ENCODE data around the gene BRDT. TPM values are rescaled to one million over a fixed set of nuclear protein-coding genes. Genes with fewer than 3 reads are reported as not detected.
"Not testable (repeated sequence)": the region's sequence is repeated elsewhere in the genome, so short reads cannot be mapped to it uniquely, and the experiment has no call there.

The BRDT gene
- total RNA-seq, 1 donor from 2014 or later = not detected

DNA sequence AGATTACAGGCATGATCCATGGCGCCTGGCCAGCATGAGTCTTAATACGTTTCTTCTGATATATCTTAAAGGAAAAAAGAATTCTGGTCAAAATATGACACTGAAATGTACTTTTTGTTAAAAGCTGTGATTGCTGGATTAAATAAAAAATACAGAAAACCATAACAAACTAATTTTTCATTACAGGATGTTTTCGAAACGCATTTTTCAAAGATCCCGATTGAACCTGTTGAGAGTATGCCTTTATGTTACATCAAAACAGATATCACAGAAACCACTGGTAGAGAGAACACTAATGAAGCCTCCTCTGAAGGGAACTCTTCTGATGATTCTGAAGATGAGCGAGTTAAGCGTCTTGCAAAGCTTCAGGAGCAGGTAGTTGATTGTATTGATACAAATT is 30.2 kb downstream of the BRDT start:
- DNase-seq = no peak
- ATAC-seq = no peak
- intact Hi-C loops (cut with micrococcal nuclease) = no loop called here

DNA sequence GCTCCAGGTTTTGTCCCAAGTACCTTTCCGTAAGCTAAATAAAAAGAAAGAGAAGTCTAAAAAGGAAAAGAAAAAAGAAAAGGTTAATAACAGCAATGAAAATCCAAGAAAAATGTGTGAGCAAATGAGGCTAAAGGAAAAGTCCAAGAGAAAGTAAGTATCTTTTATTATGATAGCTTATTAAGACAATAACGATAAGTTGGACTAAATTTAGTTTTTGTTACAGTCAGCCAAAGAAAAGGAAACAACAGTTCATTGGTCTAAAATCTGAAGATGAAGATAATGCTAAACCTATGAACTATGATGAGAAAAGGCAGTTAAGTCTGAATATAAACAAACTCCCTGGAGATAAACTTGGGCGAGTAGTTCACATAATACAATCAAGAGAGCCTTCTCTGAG is 31.5 kb downstream of the BRDT start:
- intact Hi-C loops (cut with micrococcal nuclease) = no loop called here
- ATAC-seq (no peak), DNase-seq (no peak)

DNA sequence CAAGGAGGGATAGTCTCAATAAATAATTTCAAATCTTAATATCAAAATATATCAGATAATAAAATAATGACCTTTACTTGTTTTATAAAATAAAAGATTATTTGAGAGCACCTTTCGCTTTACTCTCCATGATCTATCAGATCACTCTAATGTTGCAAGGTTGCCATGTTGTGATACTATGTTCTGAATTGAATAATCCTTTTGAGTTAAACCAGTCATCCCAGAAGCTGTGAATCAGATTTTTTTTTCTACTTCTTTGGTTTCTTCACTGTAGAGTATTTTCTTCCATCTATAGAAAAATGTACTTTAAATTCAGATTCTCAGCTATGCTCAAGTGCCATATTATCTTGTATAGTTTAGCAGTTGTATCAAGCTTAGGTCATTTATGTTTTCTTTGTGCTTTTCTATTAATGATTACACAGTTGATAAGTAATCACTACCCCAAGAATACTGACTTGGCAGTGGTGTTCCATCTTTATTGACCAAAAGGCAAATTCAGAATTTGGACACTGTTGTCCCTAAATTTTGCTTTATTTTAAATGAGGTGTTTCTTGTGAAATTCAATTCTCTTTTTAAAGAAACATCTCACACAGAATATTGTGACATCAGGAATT is 32.9 kb downstream of the BRDT start:
- DNase-seq = no peak
- intact Hi-C loops (cut with micrococcal nuclease) = no loop called here
- no peak for ATAC-seq

DNA sequence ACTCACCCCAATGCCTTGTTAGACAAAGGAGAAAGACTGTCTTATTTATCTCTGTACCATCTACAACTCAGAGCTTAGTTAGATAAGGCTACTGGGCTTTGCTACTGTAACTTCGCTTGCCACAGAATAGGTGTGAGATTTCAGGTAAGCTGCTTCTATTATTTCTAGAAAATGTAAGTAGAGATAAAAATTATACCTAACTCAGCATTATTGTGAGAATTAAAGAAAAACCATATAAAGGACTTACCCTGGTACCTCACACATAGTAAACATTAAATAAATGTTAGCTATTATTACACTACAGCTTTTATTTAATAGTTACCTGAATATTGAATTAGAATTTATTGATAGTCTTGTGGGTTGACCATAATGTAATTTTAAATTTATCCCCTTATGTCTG is 44.1 kb downstream of the BRDT start:
- intact Hi-C loops (cut with micrococcal nuclease) = no loop called here
- ATAC-seq (no peak), DNase-seq (no peak)

DNA sequence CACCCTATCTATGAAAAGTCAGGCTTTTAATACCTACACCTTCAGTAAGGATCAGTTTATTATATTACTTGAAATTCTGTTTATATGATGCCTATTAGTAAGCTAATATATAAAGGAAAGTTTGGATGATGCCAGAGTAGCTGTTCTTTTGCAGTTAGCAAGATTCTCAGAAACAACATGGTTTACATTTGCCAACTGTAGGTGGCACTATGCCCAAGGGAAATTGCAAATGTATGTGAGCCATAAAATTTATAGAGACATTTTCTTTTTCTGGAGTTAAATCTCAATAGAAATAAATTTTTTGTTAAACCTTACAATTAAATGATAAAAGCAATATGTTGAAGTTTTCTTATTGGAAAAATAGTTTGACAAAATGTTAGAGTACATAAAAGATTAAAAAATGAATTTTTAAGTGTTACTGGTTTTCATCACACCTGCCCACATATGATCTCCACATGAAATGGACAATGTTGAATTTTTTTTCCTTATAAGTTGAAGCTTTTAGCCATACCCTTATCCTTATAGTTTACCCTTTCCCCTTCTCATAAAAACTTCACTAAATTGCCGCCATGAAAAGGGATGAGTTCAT is 48.5 kb downstream of the BRDT start:
- ATAC-seq = no peak
- no peak for DNase-seq
- intact Hi-C loops (cut with micrococcal nuclease) = no loop called here

DNA sequence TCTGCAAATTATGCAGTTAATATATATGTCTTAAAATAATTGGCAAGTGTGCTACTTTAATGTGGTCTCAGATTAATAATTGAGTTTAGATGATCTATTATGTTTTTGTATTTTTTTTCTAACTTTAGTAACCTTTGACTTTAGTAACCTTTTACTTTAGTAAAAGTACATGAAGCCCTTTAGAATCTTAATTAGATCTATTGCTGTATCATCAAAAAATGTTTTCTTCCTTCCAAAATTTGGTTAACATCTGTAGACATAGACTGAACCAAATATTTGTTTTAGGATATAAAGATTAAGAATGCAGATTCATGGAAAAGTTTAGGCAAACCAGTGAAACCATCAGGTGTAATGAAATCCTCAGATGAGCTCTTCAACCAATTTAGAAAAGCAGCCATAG is 54.9 kb downstream of the BRDT start:
- ATAC-seq = no peak
- DNase-seq = no peak
- intact Hi-C loops (cut with micrococcal nuclease) = no loop called here

DNA sequence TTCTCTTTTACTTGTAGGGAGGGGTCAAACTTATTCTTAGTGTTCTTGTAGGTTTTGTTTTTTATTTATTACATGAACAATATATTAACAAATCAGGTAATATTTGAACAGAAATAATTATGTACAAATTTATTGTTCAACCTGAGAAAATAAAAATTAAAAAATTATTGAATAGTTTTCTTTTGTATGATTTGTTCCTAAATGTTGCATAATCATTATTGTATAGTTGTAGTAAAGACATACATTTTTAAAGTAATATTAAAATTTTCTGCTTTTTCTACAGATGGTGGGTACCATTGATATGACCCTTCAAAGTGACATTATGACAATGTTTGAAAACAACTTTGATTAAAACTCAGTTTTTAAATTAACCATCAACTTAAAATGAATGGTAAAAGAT is 64.7 kb downstream of the BRDT start:
- ATAC-seq (no peak), DNase-seq (no peak)
- intact Hi-C loops (cut with micrococcal nuclease) = no loop called here

DNA sequence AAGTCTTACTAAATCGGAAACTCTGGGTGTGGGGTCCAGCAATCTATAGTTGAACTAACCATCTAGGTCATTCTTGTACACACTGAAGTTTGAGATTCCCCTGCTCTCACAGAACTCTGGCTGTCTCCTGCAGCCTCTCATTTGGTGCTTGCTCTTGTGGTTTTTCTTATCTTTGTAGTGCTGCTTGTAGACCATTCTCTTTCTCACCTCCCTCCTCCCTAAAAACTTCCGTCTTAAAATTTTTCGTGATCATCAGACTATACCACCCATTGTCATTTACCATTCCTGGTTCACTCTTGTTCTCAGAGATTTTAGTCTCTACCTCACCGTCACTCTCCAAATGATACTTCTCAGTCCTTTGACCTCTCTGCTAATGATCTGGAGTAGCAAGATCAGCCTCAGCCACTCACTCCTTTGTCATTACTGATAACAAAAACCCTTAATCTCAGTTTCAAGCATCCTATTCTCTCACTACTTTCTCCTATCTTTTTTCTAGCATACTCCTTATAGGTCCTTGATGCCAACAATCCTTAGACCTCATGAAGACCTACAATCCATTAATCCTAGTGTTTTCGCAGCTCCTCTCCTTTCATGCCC is 67.6 kb downstream of the BRDT start:
- ATAC-seq (no peak), DNase-seq (no peak)
- intact Hi-C loops (cut with micrococcal nuclease) = no loop called here

DNA sequence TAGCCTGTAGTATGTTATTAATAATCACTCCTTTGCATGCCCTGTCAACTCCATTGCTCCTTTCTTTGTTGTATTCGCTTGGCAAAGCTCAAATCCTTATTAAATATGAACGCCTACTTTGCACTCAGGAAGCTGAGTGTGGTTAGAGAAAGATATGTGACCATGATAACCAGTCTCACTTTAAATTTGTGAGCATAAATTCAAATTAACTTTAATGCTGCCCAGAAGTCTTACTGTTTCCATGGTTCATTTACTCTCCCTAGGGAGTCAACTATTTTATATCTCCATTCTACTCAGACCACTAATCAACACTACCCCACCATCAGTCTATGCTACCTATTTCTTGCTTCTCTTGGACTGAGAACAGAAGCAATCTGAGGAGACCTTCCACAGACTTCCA is 68.5 kb downstream of the BRDT start:
- no peak for ATAC-seq
- intact Hi-C loops (cut with micrococcal nuclease) = no loop called here
- DNase-seq = no peak

DNA sequence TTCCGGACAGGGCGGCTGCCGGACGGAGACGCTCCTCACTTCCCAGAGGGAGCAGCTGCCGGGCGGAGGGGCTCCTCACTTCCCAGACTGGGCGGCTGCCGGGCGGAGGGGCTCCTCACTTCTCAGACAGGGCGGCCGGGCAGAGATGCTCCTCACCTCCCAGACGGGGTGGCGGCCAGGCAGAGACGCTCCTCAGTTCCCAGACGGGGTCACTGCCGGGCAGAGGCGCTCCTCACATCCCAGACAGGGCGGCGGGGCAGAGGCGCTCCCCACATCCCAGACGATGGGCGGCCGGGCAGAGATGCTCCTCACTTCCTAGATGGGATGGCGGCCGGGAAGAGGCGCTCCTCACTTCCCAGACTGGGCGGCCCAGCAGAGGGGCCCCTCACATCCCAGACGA is 76.8 kb downstream of the BRDT start:
- ATAC-seq; DNase-seq; intact Hi-C loops (cut with micrococcal nuclease): not testable (repeated sequence)

DNA sequence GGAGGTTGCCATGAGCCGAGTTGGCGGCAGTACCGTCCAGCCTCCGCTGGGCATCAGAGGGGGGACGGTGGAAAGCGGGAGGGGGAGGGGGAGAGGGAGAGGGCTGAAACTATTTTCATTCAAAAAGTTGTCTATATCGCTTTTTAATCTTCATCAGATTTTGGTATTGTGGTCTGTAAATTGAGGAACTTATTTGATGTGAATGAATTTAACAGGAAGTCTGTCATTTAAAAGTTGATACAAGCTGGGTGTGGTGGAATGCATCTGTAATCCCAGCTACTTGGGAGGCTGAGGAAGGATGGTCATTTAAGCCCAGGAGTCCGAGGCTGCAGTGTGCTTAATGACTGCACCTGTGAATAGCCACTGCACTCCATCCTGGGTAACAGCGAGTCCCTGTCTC is 77.6 kb downstream of the BRDT start:
- DNase-seq (no peak), ATAC-seq (no peak)
- intact Hi-C loops (cut with micrococcal nuclease) = no loop called here

DNA sequence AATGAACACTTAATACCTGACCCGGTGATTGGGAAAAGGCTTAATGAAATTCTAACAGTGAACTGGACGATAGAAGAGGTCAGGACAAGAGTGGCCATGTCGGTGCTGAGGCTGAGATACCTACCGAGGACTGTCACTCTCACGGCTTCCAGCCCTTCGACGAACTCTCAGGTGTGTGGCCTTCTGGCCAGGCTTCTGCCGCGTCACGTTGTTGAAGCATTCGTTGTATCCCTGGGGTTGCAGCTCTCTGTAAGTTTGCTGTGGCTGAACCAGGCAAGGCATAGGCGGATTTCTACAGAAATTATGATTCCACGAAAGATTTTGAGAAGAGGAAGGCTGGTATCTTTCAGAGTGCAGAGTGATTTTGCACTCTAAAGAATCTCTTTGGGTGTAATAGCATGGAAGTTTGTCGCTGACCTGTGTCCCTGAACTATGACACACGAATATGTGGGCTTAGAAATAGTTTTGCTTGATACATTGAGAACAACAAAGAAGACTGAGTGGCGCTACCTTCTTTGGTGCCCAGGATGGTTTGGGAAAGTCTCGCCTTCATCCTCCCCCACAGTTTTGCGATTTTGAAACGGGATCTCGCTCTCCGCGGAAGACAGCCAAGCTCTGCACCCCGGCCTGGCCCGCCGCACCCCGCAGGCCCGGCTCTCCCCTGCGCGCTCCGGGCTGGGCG is 80.2 kb downstream of the BRDT start:
- DNase-seq (no peak), ATAC-seq (no peak)
- intact Hi-C loops (cut with micrococcal nuclease) = no loop called here

DNA sequence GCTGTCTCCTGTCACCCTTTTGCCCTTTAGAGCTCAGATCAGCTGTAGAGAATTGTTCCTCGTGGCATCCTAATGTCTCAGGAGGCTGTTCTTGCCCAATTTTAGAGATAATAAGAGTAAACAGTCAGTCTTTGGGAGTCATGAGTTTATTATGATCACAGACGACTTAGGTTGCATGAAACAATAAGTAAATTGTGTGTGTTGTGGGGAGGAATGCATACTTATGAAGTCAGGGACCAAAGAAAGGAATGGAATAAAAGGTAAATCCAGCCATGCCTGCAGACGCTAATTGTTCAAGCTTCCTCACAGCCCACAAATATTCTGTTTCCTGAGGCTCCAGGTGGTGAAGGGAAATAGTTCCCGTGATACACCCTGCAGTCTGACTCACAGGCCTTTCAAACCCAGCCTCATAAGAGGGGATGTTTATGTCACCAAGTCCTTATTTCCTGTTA is 81.5 kb downstream of the BRDT start:
- intact Hi-C loops (cut with micrococcal nuclease) = no loop called here
- ATAC-seq = no peak
- DNase-seq = no peak

DNA sequence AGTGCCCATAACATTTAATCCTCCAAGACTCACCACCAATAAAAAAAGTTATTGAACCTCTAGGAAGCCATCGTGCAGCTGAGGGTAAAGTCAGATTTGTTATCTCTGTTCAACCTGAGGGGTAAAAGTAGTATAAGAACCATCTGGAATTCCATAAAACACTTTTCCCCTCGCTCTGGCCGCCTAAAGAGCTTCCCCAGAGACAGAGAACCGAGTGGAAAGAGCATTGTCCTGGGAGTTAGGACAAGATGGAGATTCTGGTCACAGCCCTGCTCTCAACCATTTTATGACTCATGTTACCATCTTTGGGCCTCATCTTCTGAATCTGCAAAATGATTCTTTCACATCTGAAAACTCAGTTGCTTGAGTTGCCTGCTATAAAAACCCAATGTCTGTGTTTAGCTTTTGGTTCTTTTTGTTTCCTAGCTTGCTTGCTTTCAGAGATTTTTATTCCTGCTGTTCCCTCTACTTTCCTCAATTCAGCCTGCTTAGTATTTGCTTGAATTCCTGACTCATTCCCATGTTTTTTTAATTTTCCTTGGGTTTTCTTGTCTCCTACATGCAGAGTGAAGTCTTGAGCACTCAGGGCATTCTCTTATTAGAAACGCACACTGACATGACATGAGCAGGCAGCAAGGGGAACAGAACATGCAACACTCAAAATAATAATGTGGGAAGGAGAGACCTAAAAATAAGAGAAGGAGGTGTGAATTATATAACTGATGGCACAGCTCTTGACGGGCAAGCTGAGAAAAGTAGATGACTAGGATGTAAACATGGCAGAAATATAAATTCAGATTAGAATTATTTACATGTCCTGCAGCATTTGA is 82.3 kb downstream of the BRDT start:
- ATAC-seq (no peak), DNase-seq (no peak)
- intact Hi-C loops (cut with micrococcal nuclease) = no loop called here

DNA sequence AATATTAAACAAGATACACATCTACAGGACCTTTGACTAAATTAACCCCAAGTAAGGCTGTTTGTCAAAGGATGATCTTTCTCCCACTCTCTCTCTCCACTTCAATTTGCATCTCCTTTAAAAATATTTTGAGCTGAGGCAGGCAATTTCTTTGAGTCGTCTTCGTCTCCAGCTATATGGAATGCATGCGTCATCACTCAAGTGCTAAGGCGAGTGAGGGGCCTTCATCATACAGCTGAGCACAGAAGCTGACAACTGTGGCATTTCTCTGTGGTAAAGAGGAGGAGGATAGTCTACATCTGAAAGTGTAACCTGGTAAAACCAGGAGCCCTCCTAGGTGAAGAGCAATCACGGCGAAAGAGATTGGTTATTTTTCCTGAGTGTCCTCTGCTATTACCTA is 88.2 kb downstream of the BRDT start:
- DNase-seq (no peak), ATAC-seq (no peak)
- intact Hi-C loops (cut with micrococcal nuclease) = no loop called here

DNA sequence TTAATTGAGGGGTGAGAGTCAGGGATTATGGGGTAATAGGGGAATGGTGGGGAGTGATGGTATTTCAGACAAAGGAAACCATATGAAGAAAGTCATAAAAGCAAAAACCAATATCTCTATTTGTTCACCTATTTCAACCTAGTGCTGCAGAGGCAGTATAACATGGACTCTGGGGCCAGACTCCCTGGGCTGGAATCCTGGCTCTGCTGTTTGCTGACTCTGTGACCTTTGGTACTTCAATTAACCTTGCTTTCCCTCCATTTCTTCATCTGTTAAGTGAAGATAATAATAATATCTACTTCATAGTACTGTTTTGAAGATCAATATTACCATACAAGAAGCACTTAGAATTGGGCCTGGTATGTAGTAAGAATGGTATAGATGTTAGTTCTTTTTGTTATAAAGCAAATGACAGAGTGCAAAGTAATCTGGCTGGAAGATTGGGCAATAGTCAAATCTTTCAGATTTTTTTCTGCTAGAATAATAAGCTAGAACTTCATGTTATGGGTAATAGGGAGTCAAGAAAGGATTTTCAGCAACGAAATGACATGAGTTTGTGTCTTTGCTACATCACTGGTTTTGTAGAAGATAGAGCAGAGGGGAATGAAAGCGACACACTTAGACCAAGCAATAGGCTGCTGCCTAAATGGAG is 89.6 kb downstream of the BRDT start:
- DNase-seq (no peak), ATAC-seq (no peak)
- intact Hi-C loops (cut with micrococcal nuclease) = no loop called here

DNA sequence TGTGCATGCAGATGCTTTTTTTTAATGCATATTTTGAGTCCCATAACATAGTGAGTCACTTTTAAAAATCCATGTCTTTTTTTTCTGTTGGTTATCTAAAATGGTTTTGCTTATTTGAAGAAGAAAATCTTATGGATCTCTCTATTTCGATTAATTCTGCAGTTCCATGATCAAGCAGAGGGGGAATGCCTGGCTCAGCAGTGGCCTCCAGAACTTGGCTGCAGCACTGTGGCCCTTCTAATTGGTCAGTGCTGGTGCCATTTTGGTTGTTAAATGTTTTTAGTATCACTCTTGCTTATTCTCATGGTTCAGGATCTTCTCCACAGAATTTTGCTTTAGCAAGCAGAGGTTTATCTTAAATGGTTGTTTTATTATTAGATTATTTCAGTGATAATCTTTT is 91.8 kb downstream of the BRDT start:
- DNase-seq = no peak
- intact Hi-C loops (cut with micrococcal nuclease) = no loop called here
- no peak for ATAC-seq

DNA sequence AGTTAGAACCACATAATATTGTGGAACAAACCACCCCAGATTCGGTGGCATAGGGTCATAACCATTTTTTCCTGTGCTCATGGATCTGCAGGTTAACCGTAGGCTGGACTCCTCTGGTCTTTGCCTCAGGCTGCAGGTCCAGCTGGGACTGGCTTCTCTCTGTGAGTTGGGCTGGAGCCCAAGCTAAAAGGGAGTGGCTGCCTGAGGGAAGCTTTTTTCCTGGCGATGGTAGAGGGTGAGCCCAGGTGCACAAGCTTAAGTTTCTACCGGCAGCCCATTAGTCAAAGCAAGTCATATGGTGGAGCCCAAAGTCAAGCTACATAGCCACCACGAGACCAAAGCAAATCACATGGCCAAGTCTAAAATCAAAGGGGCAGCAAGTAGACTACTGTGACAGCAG is 94.4 kb downstream of the BRDT start:
- intact Hi-C loops (cut with micrococcal nuclease) = no loop called here
- DNase-seq (no peak), ATAC-seq (no peak)

DNA sequence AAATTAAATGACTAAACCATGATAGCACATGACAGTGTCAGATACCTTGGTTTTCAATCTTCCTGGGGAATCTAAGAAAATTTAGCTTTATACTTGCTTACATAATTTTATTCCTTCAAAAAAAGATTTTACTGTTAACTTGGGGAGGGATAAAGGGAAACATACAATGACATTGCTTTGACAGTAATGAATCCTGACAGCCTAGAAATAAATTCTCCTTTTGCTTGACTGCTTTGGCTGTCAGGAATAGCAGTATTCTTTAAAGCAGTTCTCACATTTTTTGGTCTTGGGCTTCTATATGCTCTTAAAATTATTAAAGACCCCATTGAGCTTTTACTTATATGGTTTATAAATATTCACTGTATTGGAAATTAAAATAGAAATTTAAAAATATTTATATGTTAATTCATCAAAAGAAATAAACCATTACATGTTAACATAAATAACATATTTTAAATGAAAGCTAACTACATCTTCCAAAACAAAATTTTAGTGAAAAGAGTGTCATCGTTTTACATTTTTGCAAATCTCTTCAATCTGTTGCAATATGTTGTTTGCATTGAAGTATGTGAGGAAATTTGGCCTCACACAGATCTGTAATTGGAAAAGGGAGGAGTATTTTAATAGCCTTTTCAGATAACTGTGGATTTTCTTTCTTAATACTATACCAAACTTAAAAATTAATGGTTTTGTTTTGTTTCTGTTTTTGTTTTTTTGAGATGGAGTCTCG is 96.7 kb downstream of the BRDT start:
- intact Hi-C loops (cut with micrococcal nuclease) = no loop called here
- DNase-seq (no peak), ATAC-seq (no peak)
